Liver (tissue), 9 donors: ENCODE results near the gene SEMA3C. TPM values are rescaled to one million over a fixed set of nuclear protein-coding genes. Genes with fewer than 3 reads are reported as not detected.

Source experiments
- DNase-seq: peaks from one replicate; pipeline ENCODE4 v3.0.0-alpha.2; 2017; ENCODE audit warnings: low spot score
- H3K27ac ChIP-seq, 2 donors: one replicate each; pipeline ENCODE4 v1.7.0; 2013; ENCODE audit warnings: inconsistent platforms in 2 of 2, low read length in 2 of 2, control low read depth in 1 of 2, low read depth in 1 of 2, mild to moderate bottlenecking in 1 of 2
- H3K27me3 ChIP-seq, 4 donors: one replicate each; pipeline versions ENCODE4 v1.6.1 to v1.7.0; 2013; ENCODE audit warnings: low read length in 3 of 4, inconsistent platforms in 1 of 4, mild to moderate bottlenecking in 1 of 4, moderate library complexity in 1 of 4; ENCODE audit not compliant: control insufficient read depth in 4 of 4, insufficient read depth in 4 of 4
- H3K36me3 ChIP-seq, 4 donors: one replicate each; pipeline versions ENCODE4 v1.6.1 to v1.7.0; 2013; ENCODE audit warnings: low read length in 3 of 4, mild to moderate bottlenecking in 3 of 4, low read depth in 1 of 4, moderate library complexity in 1 of 4; ENCODE audit not compliant: control insufficient read depth in 4 of 4, insufficient read depth in 3 of 4
- H3K4me1 ChIP-seq, 4 donors: one replicate each; pipeline versions ENCODE4 v1.6.1 to v1.7.0; 2013; ENCODE audit warnings: low read length in 3 of 4, mild to moderate bottlenecking in 3 of 4, moderate library complexity in 1 of 4; ENCODE audit not compliant: control insufficient read depth in 4 of 4, insufficient read depth in 4 of 4
- H3K4me3 ChIP-seq, 3 donors: one replicate each; pipeline versions ENCODE4 v1.6.1 to v1.7.0; 2013; ENCODE audit warnings: low read length in 3 of 3, control low read depth in 1 of 3, low read depth in 1 of 3, mild to moderate bottlenecking in 1 of 3
- H3K9ac ChIP-seq, 2 donors: one replicate each; pipeline ENCODE4 v1.7.0; 2013; ENCODE audit warnings: low read length in 2 of 2, mild to moderate bottlenecking in 2 of 2, moderate library complexity in 2 of 2, control low read depth in 1 of 2, low read depth in 1 of 2
- H3K9me3 ChIP-seq, 4 donors: one replicate each; pipeline versions ENCODE4 v1.6.1 to v1.7.0; 2013; ENCODE audit warnings: low read length in 3 of 4; ENCODE audit not compliant: control insufficient read depth in 4 of 4
- ATF3 ChIP-seq: IDR thresholded peaks from 2 replicates; pipeline ENCODE4 v1.6.1; 2016; ENCODE audit warnings: antibody characterized with exemption
- CTCF ChIP-seq: fragments of 150-350 bp; IDR thresholded peaks from 2 replicates; pipeline ENCODE4 v1.5.1; 2017; ENCODE audit warnings: improper control_type of control experiment, low read depth, low read length; ENCODE audit not compliant: missing input control
- EGR1 ChIP-seq, 2 donors: IDR thresholded peaks; 2 replicates each; pipeline ENCODE4 v1.6.1; 2016 to 2018; ENCODE audit warnings: antibody characterized with exemption in 2 of 2, low read depth in 2 of 2
- FOXA1 ChIP-seq: IDR thresholded peaks from 2 replicates; pipeline ENCODE4 v1.6.1; 2016; ENCODE audit warnings: antibody characterized with exemption
- FOXA2 ChIP-seq: IDR thresholded peaks from 2 replicates; pipeline ENCODE4 v1.6.1; 2016; ENCODE audit warnings: antibody characterized with exemption
- GABPA ChIP-seq, 2 donors: IDR thresholded peaks in 1 of 2; conservative IDR thresholded peaks in 1 of 2; 2 replicates each; pipeline ENCODE4 v1.6.1; 2016; ENCODE audit warnings: antibody characterized with exemption in 2 of 2, mild to moderate bottlenecking in 1 of 2, moderate library complexity in 1 of 2
- HNF4A ChIP-seq, 2 donors: conservative IDR thresholded peaks; 2 replicates each; pipeline ENCODE4 v1.6.1; 2016; ENCODE audit warnings: antibody characterized with exemption in 2 of 2, mild to moderate bottlenecking in 2 of 2
- HNF4G ChIP-seq: IDR thresholded peaks from 2 replicates; pipeline ENCODE4 v1.6.1; 2016; ENCODE audit warnings: antibody characterized with exemption
- JUND ChIP-seq, 2 donors: IDR thresholded peaks; 2 replicates each; pipeline ENCODE4 v1.6.1; 2016; ENCODE audit warnings: antibody characterized with exemption in 2 of 2
- MAX ChIP-seq: IDR thresholded peaks from 2 replicates; pipeline ENCODE4 v1.6.1; 2016; ENCODE audit warnings: antibody characterized with exemption
- NR2F2 ChIP-seq: IDR thresholded peaks from 2 replicates; pipeline ENCODE4 v1.6.1; 2016; ENCODE audit warnings: antibody characterized with exemption
- RAD21 ChIP-seq, 2 donors: IDR thresholded peaks; 2 replicates each; pipeline ENCODE4 v1.6.1; 2016; ENCODE audit warnings: antibody characterized with exemption in 2 of 2, mild to moderate bottlenecking in 2 of 2
- REST ChIP-seq: IDR thresholded peaks from 2 replicates; pipeline ENCODE4 v1.6.1; 2016; ENCODE audit warnings: antibody characterized with exemption, mild to moderate bottlenecking
- RXRA ChIP-seq, 2 donors: IDR thresholded peaks; 2 replicates each; pipeline ENCODE4 v1.6.1; 2017 to 2018; ENCODE audit warnings: antibody characterized with exemption in 2 of 2, mild to moderate bottlenecking in 1 of 2
- SP1 ChIP-seq: IDR thresholded peaks from 2 replicates; pipeline ENCODE4 v1.6.1; 2018; ENCODE audit warnings: antibody characterized with exemption, mild to moderate bottlenecking
- TAF1 ChIP-seq: conservative IDR thresholded peaks from 2 replicates; pipeline ENCODE4 v1.6.1; 2016; ENCODE audit warnings: antibody characterized with exemption, mild to moderate bottlenecking
- YY1 ChIP-seq: IDR thresholded peaks from 2 replicates; pipeline ENCODE4 v1.6.1; 2016; ENCODE audit warnings: antibody characterized with exemption, mild to moderate bottlenecking
- ZBTB33 ChIP-seq: IDR thresholded peaks from 2 replicates; pipeline ENCODE4 v1.6.1; 2016; ENCODE audit warnings: antibody characterized with exemption
- WGBS: extraction: QIAGEN DNeasy Blood & Tissue Kit; methylation state at CpG from one replicate; pipeline ENCODE4 v1.1.7; 2013; 5-methylcytosine and 5-hydroxymethylcytosine counted together
- polyA plus RNA-seq, 2 donors: library from polyadenylated mRNA; stranded (reverse) in 1 of 2; unstranded in 1 of 2; fragments of 200-250 nt in 1 of 2; fragments of >200 nt in 1 of 2; fragmentation: Nextera tagmentation in 1 of 2; extraction: Ambion mirVana in 1 of 2; gene quantifications; one replicate each; pipeline versions ENCODE4 v1.2.1 to v1.2.3, GENCODE V29; 2013 to 2015
- total RNA-seq, 2 donors: library from RNA; depleted of rRNA; stranded (reverse); fragments of >200 nt; gene quantifications; one replicate each; pipeline ENCODE4 v1.2.3, GENCODE V29; 2014
- donor health status: healthy.
- donor health status: healthy.
- donor health status: healthy.
- donor health status: healthy.
- donor health status: healthy.

The SEMA3C gene
- total and polyA plus RNA-seq, 4 donors: 0.20 to 1.8 (median 0.64) TPM

GRCh38 chr7:80732630-80733029, 186.2 kb downstream of the SEMA3C start:
- no peak overlapping the region for H3K27ac ChIP-seq
- 50% methylated on average over 6 of the region's 6 CpGs for WGBS

GRCh38 chr7:80731281-80731680, 187.6 kb downstream of the SEMA3C start:
- H3K9ac ChIP-seq: no peak overlapping the region
- no peak for DNase-seq
- TF ChIP-seq SP1 (no peak), HNF4G (no peak), ZBTB33 (no peak), FOXA2 (no peak), JUND (IDR thresholded peaks at IDR 0.05) (no peak), TAF1 (no peak), EGR1 (IDR thresholded peaks at IDR 0.05; ENCODE audit: low read depth in 2 of 2) (no peak), HNF4A (conservative IDR thresholded peaks at IDR 0.05) (no peak), YY1 (no peak), RXRA (IDR thresholded peaks at IDR 0.05) (no peak), MAX (no peak), GABPA (IDR thresholded peaks at IDR 0.05 in 1 of 2, conservative IDR thresholded peaks at IDR 0.05 in 1 of 2) (no peak)

More at GRCh38 chr7:80732630-80733029, 186.2 kb downstream of the SEMA3C start:
- no peaks in the 10 kb centered on the region for H3K4me1 ChIP-seq
- H3K4me3 ChIP-seq: no peak overlapping the region
- H3K36me3 ChIP-seq: no peaks in the 10 kb centered on the region
- no peak overlapping the region for H3K9ac ChIP-seq
- DNase-seq: no peak
- H3K9me3 ChIP-seq: no peaks in the 10 kb centered on the region
- TF ChIP-seq REST (no peak), HNF4G (no peak), HNF4A (conservative IDR thresholded peaks at IDR 0.05) (no peak), NR2F2 (no peak), CTCF (no peak), FOXA1 (no peak), TAF1 (no peak), ATF3 (no peak), RAD21 (IDR thresholded peaks at IDR 0.05) (no peak), FOXA2 (no peak)
- H3K27me3 ChIP-seq: peaks cover 0 to 3% (median 0%) of the 10 kb centered on the region in 4 donors

More at GRCh38 chr7:80731281-80731680, 187.6 kb downstream of the SEMA3C start:
- no peak overlapping the region for H3K27ac ChIP-seq
- H3K27me3 ChIP-seq: no peaks in the 10 kb centered on the region
- WGBS: 69% methylated on average over 2 of the region's 2 CpGs
- H3K36me3 ChIP-seq: no peaks in the 10 kb centered on the region
- H3K4me1 ChIP-seq: no peaks in the 10 kb centered on the region
- H3K9me3 ChIP-seq: no peaks in the 10 kb centered on the region
- H3K4me3 ChIP-seq: no peak overlapping the region
